K562 (cell line): ENCODE measurements around the gene PA2G4. TPM values are rescaled to one million over a fixed set of nuclear protein-coding genes. Genes with fewer than 3 reads are reported as not detected.

Experiments used
- CEBPG ChIP-seq, 3 experiments: fragments of 200-800 bp in 1 of 3; sonication (Bioruptor generic) in 1 of 3; sonication (generic) in 1 of 3; formaldehyde crosslinking in 1 of 3; IDR thresholded peaks in 2 of 3; conservative IDR thresholded peaks in 1 of 3; 2 replicates each; pipeline versions ENCODE4 v1.6.1 to v1.8.0; 2016 to 2022; ENCODE audit warnings: missing compliant biosample characterization in 2 of 3, missing genetic modification characterization in 2 of 3, mild to moderate bottlenecking in 1 of 3, missing genetic modification reagents in 1 of 3
- DNMT1 ChIP-seq: fragments of 450-650 bp; IDR thresholded peaks from 2 replicates; pipeline ENCODE4 v1.6.1; 2016; ENCODE audit warnings: antibody characterized with exemption, mild to moderate bottlenecking
- EWSR1 ChIP-seq: fragments of 450-650 bp; IDR thresholded peaks from 2 replicates; pipeline ENCODE4 v1.6.1; 2018; ENCODE audit warnings: borderline replicate concordance, mild to moderate bottlenecking, low read depth, moderate library complexity; ENCODE audit not compliant: partially characterized antibody
- HNRNPLL ChIP-seq: fragments of 200-400 bp; formaldehyde crosslinking; IDR thresholded peaks from 2 replicates; pipeline ENCODE4 v1.6.1; 2017; ENCODE audit warnings: low read length, low read depth, mild to moderate bottlenecking; ENCODE audit not compliant: poor library complexity, severe bottlenecking
- HOXB6 ChIP-seq: fragments of 250-450 bp; sonication (Bioruptor Pico); IDR thresholded peaks from 2 replicates; pipeline ENCODE4 v1.5.1; 2022; ENCODE audit warnings: mild to moderate bottlenecking, borderline replicate concordance
- HSF4 ChIP-seq: fragments of 250-450 bp; sonication (Bioruptor Pico); IDR thresholded peaks from 2 replicates; pipeline ENCODE4 v2.1.2; 2022; ENCODE audit warnings: mild to moderate bottlenecking, moderate library complexity, borderline replicate concordance
- KLF13 ChIP-seq: fragments of 450-650 bp; IDR thresholded peaks from 2 replicates; pipeline ENCODE4 v1.6.1; 2016; ENCODE audit warnings: missing genetic modification characterization, low read depth, mild to moderate bottlenecking, missing compliant biosample characterization, moderate library complexity, borderline replicate concordance
- MAX ChIP-seq: sonication (generic); formaldehyde crosslinking; IDR thresholded peaks from 2 replicates; pipeline ENCODE4 v1.9.0; 2022; ENCODE audit warnings: mild to moderate bottlenecking, missing genetic modification reagents
- MTA2 ChIP-seq: fragments of 450-650 bp; IDR thresholded peaks from 2 replicates; pipeline ENCODE4 v1.6.1; 2016; ENCODE audit warnings: low read depth
- MTA3 ChIP-seq: fragments of 450-650 bp; formaldehyde crosslinking; IDR thresholded peaks from 2 replicates; pipeline ENCODE4 v1.6.1; 2017; ENCODE audit warnings: mild to moderate bottlenecking, borderline replicate concordance
- MYNN ChIP-seq, 2 experiments: sonication (generic); formaldehyde crosslinking in 1 of 2; IDR thresholded peaks; 2 replicates each; pipeline versions ENCODE4 v1.5.0 to v1.6.1; 2016 to 2020; ENCODE audit warnings: antibody characterized with exemption in 1 of 2, missing genetic modification reagents in 1 of 2
- POLR2B ChIP-seq: fragments of 450-650 bp; IDR thresholded peaks from 2 replicates; pipeline ENCODE4 v1.6.1; 2018; ENCODE audit warnings: low read depth; ENCODE audit not compliant: partially characterized antibody
- PRPF4 ChIP-seq: fragments of 200-400 bp; formaldehyde crosslinking; IDR thresholded peaks from one replicate; pipeline ENCODE4 v1.6.1; 2017; ENCODE audit warnings: low read length, low read depth, mild to moderate bottlenecking; ENCODE audit not compliant: insufficient read depth, poor library complexity, severe bottlenecking
- SMARCC2 ChIP-seq: fragments of 450-650 bp; IDR thresholded peaks from 2 replicates; pipeline ENCODE4 v1.6.1; 2017; ENCODE audit warnings: antibody characterized with exemption, moderate library complexity, mild to moderate bottlenecking, low read depth
- TARDBP ChIP-seq: fragments of 450-650 bp; IDR thresholded peaks from 2 replicates; pipeline ENCODE4 v1.6.1; 2016
- TEAD1 ChIP-seq, 2 experiments: fragments of 450-650 bp in 1 of 2; sonication (generic) in 1 of 2; formaldehyde crosslinking; IDR thresholded peaks; 2 replicates each; pipeline versions ENCODE4 v1.4.0 to v1.8.0; 2020 to 2022; ENCODE audit warnings: mild to moderate bottlenecking in 2 of 2, missing genetic modification reagents in 1 of 2
- XRCC4 ChIP-seq: IDR thresholded peaks from one replicate; pipeline ENCODE4 v1.6.1; 2011; ENCODE audit not compliant: insufficient read depth, insufficient read length; ENCODE audit errors: extremely low read depth
- ZNF354B ChIP-seq: fragments of 250-450 bp; sonication (Bioruptor Pico); IDR thresholded peaks from 2 replicates; pipeline ENCODE4 v1.4.0; 2020
- ZNF445 ChIP-seq: fragments of 250-450 bp; sonication (Bioruptor Pico); IDR thresholded peaks from 2 replicates; pipeline ENCODE4 v1.4.0; 2020; ENCODE audit warnings: low read depth, mild to moderate bottlenecking, moderate library complexity
- ZNF668 ChIP-seq: fragments of 250-450 bp; sonication (Bioruptor Pico); IDR thresholded peaks from 2 replicates; pipeline ENCODE4 v1.8.0; 2022; ENCODE audit warnings: mild to moderate bottlenecking, inconsistent platforms
- polyA plus RNA-seq, 8 experiments: library from polyadenylated mRNA; depleted of rRNA in 4 of 8; stranded (reverse) in 5 of 8; unstranded in 3 of 8; fragments of >200 nt; fragmentation: Nextera tagmentation in 2 of 8; fragmentation: Illumina TruSeq in 1 of 8; extraction: Ambion mirVana in 2 of 8; extraction: Trizol in 1 of 8; gene quantifications; 2 replicates each; pipeline versions ENCODE4 v1.2.1 to v1.2.3, GENCODE V29; 2011 to 2014; ENCODE audit warnings: inconsistent platforms in 1 of 8, missing spikeins in 1 of 8
- total RNA-seq, 7 experiments: library from RNA; depleted of rRNA in 6 of 7; stranded (reverse); fragments of >200 nt in 6 of 7; fragmentation: Illumina TruSeq in 2 of 7; extraction: Trizol in 2 of 7; gene quantifications; 2 replicates each; pipeline versions ENCODE4 v1.2.1 to v1.2.3, GENCODE V29; 2011 to 2021; ENCODE audit warnings: low replicate concordance in 1 of 7
- TF ChIP-seq, protein P1 (sequence below): IDR thresholded peaks from 2 replicates; pipeline ENCODE4 v1.6.1; 2016; ENCODE audit warnings: missing genetic modification characterization, missing compliant biosample characterization
- TF ChIP-seq, protein P2 (sequence below): fragments of 450-650 bp; formaldehyde crosslinking; IDR thresholded peaks from 2 replicates; pipeline ENCODE4 v1.4.0; 2022; ENCODE audit warnings: missing genetic modification characterization
- TF ChIP-seq, protein P3 (sequence below): fragments of 250-450 bp; sonication (Bioruptor Pico); IDR thresholded peaks from 2 replicates; pipeline ENCODE4 v1.8.0; 2021; ENCODE audit warnings: moderate library complexity, mild to moderate bottlenecking, inconsistent platforms

Gene PA2G4
- total and polyA plus RNA-seq, 9 of the 15 experiments (the other 6 are each of a cell fraction or from before 2014, with no cell fraction given): 230 to 925 (median 638) TPM

DNA sequence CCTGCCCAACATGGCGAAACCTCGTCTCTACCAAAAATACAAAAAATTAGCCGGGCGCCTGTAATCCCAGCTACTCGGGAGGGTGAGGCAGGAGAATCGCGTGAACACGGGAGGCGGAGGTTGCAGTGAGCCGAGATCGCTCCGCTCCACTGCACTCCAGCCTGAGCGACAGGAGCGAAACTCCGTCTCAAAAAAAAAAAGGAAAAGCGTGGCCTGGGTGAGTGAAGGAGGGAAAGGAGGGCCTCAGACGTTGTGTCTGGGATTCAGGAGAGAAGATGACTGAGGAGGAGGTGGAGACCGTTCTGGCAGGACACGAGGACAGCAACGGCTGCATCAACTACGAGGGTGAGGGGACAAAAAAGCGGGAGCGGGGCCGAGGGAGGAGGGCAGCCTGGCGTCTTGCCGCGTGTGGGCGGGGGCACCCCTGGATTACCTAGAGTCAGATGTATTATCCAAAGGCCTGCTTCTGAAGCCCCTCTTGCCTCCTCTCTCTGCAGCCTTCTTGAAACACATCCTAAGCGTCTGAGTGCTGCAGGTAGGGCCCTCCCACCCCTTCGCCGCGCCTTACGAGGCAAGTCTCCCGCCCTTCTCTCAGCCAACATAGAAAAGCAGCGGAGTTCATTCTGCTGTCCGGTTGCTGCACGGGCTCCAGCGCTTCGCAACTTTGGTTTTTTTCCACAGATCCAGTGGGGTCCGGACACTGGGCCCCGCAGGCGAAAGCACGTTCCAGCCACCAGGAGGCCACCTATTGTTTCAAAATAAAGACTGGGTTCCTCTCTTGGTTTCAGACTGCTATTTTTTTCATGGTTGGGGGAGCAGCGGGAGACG, 53.1 kb downstream of the PA2G4 start (continued):
- TF ChIP-seq, protein P1, sequence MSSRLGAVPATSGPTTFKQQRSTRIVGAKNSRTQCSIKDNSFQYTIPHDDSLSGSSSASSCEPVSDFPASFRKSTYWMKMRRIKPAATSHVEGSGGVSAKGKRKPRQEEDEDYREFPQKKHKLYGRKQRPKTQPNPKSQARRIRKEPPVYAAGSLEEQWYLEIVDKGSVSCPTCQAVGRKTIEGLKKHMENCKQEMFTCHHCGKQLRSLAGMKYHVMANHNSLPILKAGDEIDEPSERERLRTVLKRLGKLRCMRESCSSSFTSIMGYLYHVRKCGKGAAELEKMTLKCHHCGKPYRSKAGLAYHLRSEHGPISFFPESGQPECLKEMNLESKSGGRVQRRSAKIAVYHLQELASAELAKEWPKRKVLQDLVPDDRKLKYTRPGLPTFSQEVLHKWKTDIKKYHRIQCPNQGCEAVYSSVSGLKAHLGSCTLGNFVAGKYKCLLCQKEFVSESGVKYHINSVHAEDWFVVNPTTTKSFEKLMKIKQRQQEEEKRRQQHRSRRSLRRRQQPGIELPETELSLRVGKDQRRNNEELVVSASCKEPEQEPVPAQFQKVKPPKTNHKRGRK: no peak
- TF ChIP-seq TARDBP (no peak), POLR2B (peak; percentile 41), TEAD1 (CRISPR knock-in tag; IDR thresholded peaks at IDR 0.05) (peak; percentile 99), ZNF668 (CRISPR knock-in tag) (no peak), ZNF354B (CRISPR knock-in tag) (no peak), ZNF445 (no peak), HSF4 (no peak), EWSR1 (no peak), DNMT1 (no peak), CEBPG (CRISPR knock-in tag; IDR thresholded peaks at IDR 0.05) (no peak), CEBPG (tag; conservative IDR thresholded peaks at IDR 0.05 in 1 of 2, IDR thresholded peaks at IDR 0.05 in 1 of 2) (no peak), MTA3 (peak; percentile 13; the same call in 1 of the 2 replicates), KLF13 (tag) (no peak), HNRNPLL (no peak), XRCC4 (no peak), MYNN (IDR thresholded peaks at IDR 0.05) (no peak), MYNN (CRISPR knock-in tag; IDR thresholded peaks at IDR 0.05) (no peak), PRPF4 (no peak), MTA2 (no peak), SMARCC2 (no peak), MAX (CRISPR knock-in tag) (peak; percentile 76), HOXB6 (CRISPR knock-in tag) (no peak)
- TF ChIP-seq, protein P2, sequence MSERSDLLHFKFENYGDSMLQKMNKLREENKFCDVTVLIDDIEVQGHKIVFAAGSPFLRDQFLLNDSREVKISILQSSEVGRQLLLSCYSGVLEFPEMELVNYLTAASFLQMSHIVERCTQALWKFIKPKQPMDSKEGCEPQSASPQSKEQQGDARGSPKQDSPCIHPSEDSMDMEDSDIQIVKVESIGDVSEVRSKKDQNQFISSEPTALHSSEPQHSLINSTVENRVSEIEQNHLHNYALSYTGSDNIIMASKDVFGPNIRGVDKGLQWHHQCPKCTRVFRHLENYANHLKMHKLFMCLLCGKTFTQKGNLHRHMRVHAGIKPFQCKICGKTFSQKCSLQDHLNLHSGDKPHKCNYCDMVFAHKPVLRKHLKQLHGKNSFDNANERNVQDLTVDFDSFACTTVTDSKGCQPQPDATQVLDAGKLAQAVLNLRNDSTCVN (CRISPR knock-in tag): no peak
- TF ChIP-seq, protein P3, sequence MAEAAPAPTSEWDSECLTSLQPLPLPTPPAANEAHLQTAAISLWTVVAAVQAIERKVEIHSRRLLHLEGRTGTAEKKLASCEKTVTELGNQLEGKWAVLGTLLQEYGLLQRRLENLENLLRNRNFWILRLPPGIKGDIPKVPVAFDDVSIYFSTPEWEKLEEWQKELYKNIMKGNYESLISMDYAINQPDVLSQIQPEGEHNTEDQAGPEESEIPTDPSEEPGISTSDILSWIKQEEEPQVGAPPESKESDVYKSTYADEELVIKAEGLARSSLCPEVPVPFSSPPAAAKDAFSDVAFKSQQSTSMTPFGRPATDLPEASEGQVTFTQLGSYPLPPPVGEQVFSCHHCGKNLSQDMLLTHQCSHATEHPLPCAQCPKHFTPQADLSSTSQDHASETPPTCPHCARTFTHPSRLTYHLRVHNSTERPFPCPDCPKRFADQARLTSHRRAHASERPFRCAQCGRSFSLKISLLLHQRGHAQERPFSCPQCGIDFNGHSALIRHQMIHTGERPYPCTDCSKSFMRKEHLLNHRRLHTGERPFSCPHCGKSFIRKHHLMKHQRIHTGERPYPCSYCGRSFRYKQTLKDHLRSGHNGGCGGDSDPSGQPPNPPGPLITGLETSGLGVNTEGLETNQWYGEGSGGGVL (CRISPR knock-in tag): no peak
